ENCODE data around the gene HECA.
"Not testable (repeated sequence)": the region's sequence is repeated elsewhere in the genome, so short reads cannot be mapped to it uniquely, and the experiment has no call there.

The HECA gene

GRCh38 chr6:139205843-139206242 is 71.0 kb downstream of the HECA start:
- no peaks in the 10 kb centered on the region; the same call in 1 of the 2 replicates for H3K27me3 ChIP-seq (ENCODE audit: insufficient read depth, low read length)
- H3K4me3 ChIP-seq (ENCODE audit: low read depth, low read length): no peak overlapping the region

GRCh38 chr6:139210766-139211165 is 75.9 kb downstream of the HECA start:
- H2AFZ ChIP-seq (ENCODE audit: low read length, unreplicated experiment); H3K79me2 ChIP-seq (ENCODE audit: control insufficient read depth, insufficient read depth, low read length, unreplicated experiment); H3K4me1 ChIP-seq (ENCODE audit: control insufficient read depth, insufficient read depth, low read length, unreplicated experiment); H3K27ac ChIP-seq (ENCODE audit: low read depth, low read length); H3K27me3 ChIP-seq (ENCODE audit: insufficient read depth, low read length); H3K36me3 ChIP-seq (ENCODE audit: insufficient read depth, low read length); H3K4me3 ChIP-seq (ENCODE audit: low read depth, low read length): not testable (repeated sequence)

More at GRCh38 chr6:139205843-139206242, 71.0 kb downstream of the HECA start:
- H3K4me1 ChIP-seq (ENCODE audit: control insufficient read depth, insufficient read depth, low read length, unreplicated experiment): no peaks in the 10 kb centered on the region
- no peaks in the 10 kb centered on the region for H3K36me3 ChIP-seq (ENCODE audit: insufficient read depth, low read length)
- H3K27ac ChIP-seq (ENCODE audit: low read depth, low read length): no peak overlapping the region
- no peaks in the 10 kb centered on the region for H3K79me2 ChIP-seq (ENCODE audit: control insufficient read depth, insufficient read depth, low read length, unreplicated experiment)
- no peak overlapping the region for H2AFZ ChIP-seq (ENCODE audit: low read length, unreplicated experiment)

- not testable (repeated sequence) for H3K27ac ChIP-seq (ENCODE audit: low read depth, low read length); H2AFZ ChIP-seq (ENCODE audit: low read length, unreplicated experiment); H3K27me3 ChIP-seq (ENCODE audit: insufficient read depth, low read length); H3K79me2 ChIP-seq (ENCODE audit: control insufficient read depth, insufficient read depth, low read length, unreplicated experiment); H3K4me1 ChIP-seq (ENCODE audit: control insufficient read depth, insufficient read depth, low read length, unreplicated experiment); H3K36me3 ChIP-seq (ENCODE audit: insufficient read depth, low read length); H3K4me3 ChIP-seq (ENCODE audit: low read depth, low read length)
These were observed 77.6 kb downstream of the HECA start for GRCh38 chr6:139212460-139212859.

- Histone ChIP-seq H2AFZ (ENCODE audit: low read length, unreplicated experiment) (peak overlapping the region; percentile 38), H3K4me3 (ENCODE audit: low read depth, low read length) (no peak overlapping the region), H3K27ac (ENCODE audit: low read depth, low read length) (no peak overlapping the region)
These were observed 84.4 kb downstream of the HECA start for GRCh38 chr6:139219271-139219729.

GRCh38 chr6:139219746-139220145 is 84.9 kb downstream of the HECA start:
- peak overlapping the region; percentile 38 for H2AFZ ChIP-seq (ENCODE audit: low read length, unreplicated experiment)
- no peaks in the 10 kb centered on the region for H3K4me1 ChIP-seq (ENCODE audit: control insufficient read depth, insufficient read depth, low read length, unreplicated experiment)
- no peaks in the 10 kb centered on the region for H3K36me3 ChIP-seq (ENCODE audit: insufficient read depth, low read length)
- H3K79me2 ChIP-seq (ENCODE audit: control insufficient read depth, insufficient read depth, low read length, unreplicated experiment): no peaks in the 10 kb centered on the region
- no peak overlapping the region for H3K4me3 ChIP-seq (ENCODE audit: low read depth, low read length)
- no peak overlapping the region for H3K27ac ChIP-seq (ENCODE audit: low read depth, low read length)
- no peaks in the 10 kb centered on the region for H3K27me3 ChIP-seq (ENCODE audit: insufficient read depth, low read length)

More at GRCh38 chr6:139219271-139219729, 84.4 kb downstream of the HECA start:
- Histone ChIP-seq H3K36me3 (ENCODE audit: insufficient read depth, low read length) (no peaks in the 10 kb centered on the region), H3K4me1 (ENCODE audit: control insufficient read depth, insufficient read depth, low read length, unreplicated experiment) (no peaks in the 10 kb centered on the region), H3K79me2 (ENCODE audit: control insufficient read depth, insufficient read depth, low read length, unreplicated experiment) (no peaks in the 10 kb centered on the region), H3K27me3 (ENCODE audit: insufficient read depth, low read length) (no peaks in the 10 kb centered on the region)

- not testable (repeated sequence) for H3K79me2 ChIP-seq (ENCODE audit: control insufficient read depth, insufficient read depth, low read length, unreplicated experiment); H3K4me3 ChIP-seq (ENCODE audit: low read depth, low read length); H2AFZ ChIP-seq (ENCODE audit: low read length, unreplicated experiment); H3K36me3 ChIP-seq (ENCODE audit: insufficient read depth, low read length); H3K27me3 ChIP-seq (ENCODE audit: insufficient read depth, low read length); H3K27ac ChIP-seq (ENCODE audit: low read depth, low read length); H3K4me1 ChIP-seq (ENCODE audit: control insufficient read depth, insufficient read depth, low read length, unreplicated experiment)
These were observed 93.5 kb downstream of the HECA start for GRCh38 chr6:139228387-139228786.
